ENCODE measurements around the gene FAM114A1.
A peak's percentile ranks its signal among the peaks of the same experiment; 100 is the strongest.
"Not testable (repeated sequence)": the region's sequence is repeated elsewhere in the genome, so short reads cannot be mapped to it uniquely, and the experiment has no call there.

The FAM114A1 gene

GRCh38 chr4:38979511-38980230 lies 112.1 kb downstream of the FAM114A1 start:
- DNase-seq = no peak

DNA sequence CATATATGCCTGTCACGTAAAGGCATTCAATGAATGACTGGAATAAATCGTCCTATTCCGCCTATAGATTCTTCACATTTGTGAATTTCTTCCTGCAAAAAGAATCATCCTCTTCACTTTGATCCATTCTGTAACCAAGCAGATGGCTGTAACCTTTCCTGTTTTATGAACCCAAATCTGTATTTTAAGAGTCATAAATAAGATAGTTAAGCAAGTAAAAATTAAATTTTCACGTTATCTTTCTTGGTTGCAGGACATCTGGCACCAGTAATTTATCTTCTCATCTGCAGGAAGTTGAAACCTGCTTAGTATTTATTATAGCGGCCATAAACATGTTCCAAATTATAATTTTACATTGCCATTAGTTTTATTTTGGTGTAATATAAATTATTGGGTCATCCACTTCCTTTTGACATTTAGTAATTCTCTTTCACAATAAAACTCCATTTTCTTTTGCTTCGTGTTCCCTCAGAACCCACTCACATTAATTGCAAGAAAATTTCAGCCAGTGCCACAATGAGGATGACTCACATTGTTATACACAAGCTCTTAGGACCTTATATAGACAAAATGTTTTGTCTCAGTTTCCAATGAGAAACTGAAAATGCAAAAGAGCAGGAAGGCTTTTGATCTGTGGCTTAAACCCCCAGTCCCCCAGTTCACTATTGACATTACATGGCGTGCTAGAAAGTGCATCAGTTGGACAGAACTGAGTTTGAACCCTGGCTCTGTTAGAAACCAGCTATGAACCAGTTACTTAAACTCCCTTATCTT lies 113.5 kb downstream of the FAM114A1 start:
- DNase-seq = no peak

- no peak for DNase-seq
These were observed 114.9 kb downstream of the FAM114A1 start for GRCh38 chr4:38982361-38983095.

- no peak for DNase-seq
These were observed 115.7 kb downstream of the FAM114A1 start for GRCh38 chr4:38983291-38983690.

DNA sequence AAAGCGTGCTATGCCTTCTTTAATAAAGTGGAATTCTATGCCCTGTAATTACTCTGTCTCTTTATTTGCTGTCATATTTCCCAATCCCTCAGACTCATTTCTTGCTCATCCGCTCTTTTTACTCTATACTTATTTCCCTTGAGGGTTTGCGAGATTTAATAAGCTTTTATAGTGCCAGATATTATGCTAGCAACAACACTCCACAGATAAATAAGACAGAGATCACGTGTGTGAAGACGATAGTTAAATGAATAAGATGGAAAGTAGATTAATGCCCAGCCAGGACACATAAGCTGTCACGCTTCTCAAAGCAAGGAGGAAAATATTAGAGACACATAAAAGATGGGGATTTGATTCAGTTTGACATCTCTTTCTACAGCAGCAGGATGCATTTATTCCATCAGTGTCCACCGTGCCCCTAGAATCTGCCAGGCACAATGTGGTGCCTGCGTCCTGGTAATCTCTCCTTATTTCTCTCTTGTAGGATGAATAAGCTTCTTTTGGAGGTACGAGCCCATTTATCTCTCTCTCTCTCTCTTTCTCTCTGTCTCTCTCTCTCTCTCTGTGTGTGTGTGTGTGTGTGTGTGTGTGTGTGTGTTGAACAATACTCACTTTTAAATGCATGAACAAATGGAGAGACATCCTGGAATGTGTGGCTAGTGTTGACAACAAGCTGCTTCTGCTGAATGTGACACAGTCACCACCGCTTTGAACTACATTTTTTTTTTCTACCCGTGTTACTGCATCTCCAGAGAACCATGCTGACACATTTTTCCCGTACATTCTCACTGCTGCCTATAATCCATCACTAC lies 116.4 kb downstream of the FAM114A1 start:
- no peak for DNase-seq

DNA sequence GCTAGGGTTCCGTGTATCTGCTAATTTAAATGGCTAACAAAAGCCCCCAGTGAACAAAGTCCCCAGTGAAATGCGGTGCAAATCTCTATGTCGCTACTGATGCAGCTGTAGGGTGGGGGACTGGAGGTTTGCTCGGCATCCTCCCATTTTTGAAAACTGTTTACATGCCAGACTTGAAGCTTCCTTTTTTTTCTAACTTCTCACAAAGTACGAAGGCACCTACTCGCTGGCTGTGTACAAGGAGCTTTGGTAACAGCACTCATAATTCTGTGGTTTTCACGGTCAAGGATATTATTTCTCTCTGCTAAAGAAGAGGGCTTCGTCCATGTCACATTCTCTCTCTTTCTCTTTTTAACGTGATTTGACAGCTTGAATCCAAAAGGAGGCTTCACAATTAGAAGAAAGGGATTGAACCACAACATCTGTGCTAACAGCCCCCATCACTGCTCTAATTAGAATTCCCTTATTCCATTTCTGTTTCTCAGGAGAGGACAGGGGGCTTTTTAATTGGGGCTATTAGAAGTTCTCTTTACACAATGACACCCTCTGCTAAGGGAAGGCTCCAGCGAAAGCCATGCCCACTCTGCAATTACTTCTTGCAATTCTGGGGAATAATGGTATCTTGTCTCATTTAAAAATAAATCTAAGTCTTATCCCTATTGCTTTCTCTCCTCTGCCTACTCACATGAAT lies 117.9 kb downstream of the FAM114A1 start:
- peak in 1 of 2 donors; percentile 12 for DNase-seq

GRCh38 chr4:38987491-38987890 lies 119.9 kb downstream of the FAM114A1 start:
- no peak for DNase-seq

- DNase-seq = not testable (repeated sequence)
These were observed 120.7 kb downstream of the FAM114A1 start for GRCh38 chr4:38988353-38988752.

DNA sequence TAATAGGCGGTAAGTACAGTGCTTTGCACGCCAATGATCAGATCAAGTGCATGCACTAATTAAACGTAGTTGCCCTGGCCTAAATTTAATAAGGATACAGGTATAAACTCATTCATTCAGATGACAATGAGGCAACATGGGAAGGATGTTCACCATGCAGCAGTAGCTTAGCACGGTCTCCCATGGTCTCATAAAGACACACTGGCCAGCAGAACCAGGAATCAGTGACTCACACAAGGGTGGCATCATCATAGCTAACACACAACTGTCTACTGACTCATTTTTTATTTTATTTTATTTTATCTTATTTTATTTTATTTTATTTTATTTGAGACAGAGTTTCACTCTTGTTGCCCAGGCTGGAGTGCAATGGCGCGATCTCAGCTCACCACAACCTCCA lies 121.9 kb downstream of the FAM114A1 start:
- no peak for DNase-seq

- DNase-seq = no peak
These were observed 122.6 kb downstream of the FAM114A1 start for GRCh38 chr4:38990241-38990640.

GRCh38 chr4:38993683-38994082 lies 126.1 kb downstream of the FAM114A1 start:
- no peak for DNase-seq

DNA sequence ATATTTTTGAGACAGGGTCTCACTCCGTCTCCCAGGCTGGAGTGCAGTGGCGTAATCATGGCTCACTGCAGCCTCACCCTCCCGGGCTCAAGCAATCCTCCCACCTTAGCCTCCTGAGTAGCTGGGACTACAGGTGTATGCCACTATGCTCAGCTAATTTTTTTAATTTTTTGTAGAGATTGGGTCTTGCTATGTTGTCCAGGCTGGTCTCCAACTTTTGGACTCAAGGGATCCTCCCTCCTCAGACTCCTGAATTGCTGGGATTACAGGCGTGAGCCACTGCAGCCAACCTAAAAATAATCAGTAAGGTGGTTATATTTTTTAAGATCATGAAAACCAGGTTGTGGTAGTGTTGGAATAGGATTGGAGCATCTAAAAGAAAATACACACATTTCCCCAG lies 126.5 kb downstream of the FAM114A1 start:
- DNase-seq = no peak

Measured in CD4-positive, alpha-beta T cell treated with Interleukin-4 for 1 hour (primary cell).